HUES48 (cell line): ENCODE data around the gene FTL.

ENCODE experiments used
- H3K27ac ChIP-seq: one replicate; pipeline ENCODE4 v1.7.0; 2013; ENCODE audit warnings: low read depth, low read length, inconsistent platforms
- H3K27me3 ChIP-seq: 2 replicates; pipeline ENCODE4 v1.6.1; 2013; ENCODE audit warnings: mild to moderate bottlenecking, low read length; ENCODE audit not compliant: control insufficient read depth, insufficient read depth
- H3K36me3 ChIP-seq: 2 replicates; pipeline ENCODE4 v1.6.1; 2013; ENCODE audit warnings: low read length; ENCODE audit not compliant: control insufficient read depth, insufficient read depth
- H3K4me1 ChIP-seq: 2 replicates; pipeline ENCODE4 v1.6.1; 2013; ENCODE audit warnings: mild to moderate bottlenecking, low read length; ENCODE audit not compliant: control insufficient read depth, insufficient read depth
- H3K4me3 ChIP-seq: 2 replicates; pipeline ENCODE4 v1.5.1; 2013; ENCODE audit warnings: mild to moderate bottlenecking, low read depth, low read length
- H3K9ac ChIP-seq: 2 replicates; pipeline ENCODE4 v1.6.1; 2013; ENCODE audit warnings: mild to moderate bottlenecking, low read depth, low read length, moderate library complexity
- H3K9me3 ChIP-seq: 2 replicates; pipeline ENCODE4 v1.6.1; 2013; ENCODE audit warnings: low read length; ENCODE audit not compliant: control insufficient read depth, insufficient read depth

FTL gene

DNA sequence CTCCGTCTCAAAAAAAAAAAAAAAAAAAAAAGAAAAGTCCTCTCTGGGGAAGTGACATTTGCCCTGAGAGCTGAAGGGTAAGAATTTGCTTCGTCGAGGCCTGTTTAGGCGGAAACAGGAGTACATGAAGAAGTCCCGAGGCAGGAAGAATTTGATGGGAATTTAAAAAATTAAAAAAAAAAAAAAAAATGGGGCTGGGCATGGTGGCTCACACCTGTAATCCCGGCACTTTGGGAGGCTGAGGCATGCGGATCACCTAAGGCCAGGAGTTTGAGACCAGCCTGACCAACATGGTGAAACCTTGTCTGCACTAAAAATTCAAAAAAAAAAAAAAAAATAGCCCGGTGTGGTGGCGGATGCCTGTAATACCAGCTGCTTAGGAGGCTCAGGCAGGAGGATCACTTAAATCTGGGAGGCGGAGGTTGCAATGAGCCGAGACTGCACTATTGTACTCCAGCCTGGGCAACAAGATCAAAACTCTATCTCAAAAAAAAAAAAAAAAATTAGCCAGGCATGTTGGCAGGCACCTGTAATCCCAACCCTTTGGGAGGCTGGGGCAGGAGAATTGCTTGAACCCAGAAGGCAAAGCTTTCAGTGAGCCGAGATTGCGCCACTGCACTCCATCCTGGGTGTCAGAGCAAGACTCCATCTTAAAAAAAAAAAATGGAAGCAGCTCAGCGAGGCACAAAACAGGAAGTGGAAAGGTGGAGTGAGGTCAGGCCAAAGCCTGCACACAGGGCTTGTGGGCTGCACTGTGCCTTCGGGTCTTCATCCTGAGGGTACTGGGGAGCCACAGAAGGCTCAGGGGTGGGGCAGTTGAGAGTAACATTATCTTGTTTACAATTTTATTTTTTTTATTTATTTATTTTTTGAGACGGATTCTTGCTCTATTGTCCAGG is 5.5 kb upstream of the FTL start:
- Histone ChIP-seq H3K27me3 (no peaks in the 10 kb centered on the region), H3K27ac (no peak overlapping the region), H3K9ac (no peak overlapping the region), H3K4me3 (no peak overlapping the region), H3K9me3 (no peaks in the 10 kb centered on the region), H3K4me1 (peaks cover 20% of the 10 kb centered on the region), H3K36me3 (peaks cover 30% of the 10 kb centered on the region)

DNA sequence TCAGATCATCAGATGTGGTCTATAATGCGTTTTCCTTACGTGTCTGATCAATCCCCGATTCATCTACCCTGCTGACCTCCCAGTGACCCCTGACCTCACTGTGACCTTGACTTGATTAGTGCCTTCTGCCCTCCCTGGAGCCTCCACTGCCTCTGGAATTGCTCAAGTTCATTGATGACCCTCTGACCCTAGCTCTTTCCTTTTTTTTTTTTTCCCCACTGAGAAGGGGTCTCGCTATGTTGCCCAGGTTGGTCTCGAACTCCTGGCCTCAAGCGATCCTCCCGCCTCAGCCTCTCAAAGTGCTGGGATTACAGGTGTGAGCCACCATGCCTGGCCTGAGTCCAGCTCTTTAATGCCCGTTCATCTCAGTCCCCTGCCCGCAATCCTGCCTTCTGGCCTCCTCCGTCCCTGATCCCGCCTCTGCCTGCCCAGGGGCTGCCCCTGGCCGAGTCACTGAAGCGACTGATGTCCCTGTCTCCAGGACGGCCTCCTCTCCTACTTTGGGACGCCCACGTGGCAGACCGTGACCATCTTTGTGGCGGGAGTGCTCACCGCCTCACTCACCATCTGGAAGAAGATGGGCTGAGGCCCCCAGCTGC is 4.0 kb upstream of the FTL start:
- no peak overlapping the region for H3K4me3 ChIP-seq
- no peaks in the 10 kb centered on the region for H3K9me3 ChIP-seq
- peaks cover 27% of the 10 kb centered on the region for H3K36me3 ChIP-seq
- H3K27me3 ChIP-seq, result no peaks in the 10 kb centered on the region
- no peak overlapping the region for H3K27ac ChIP-seq
- H3K4me1 ChIP-seq, result peaks cover 17% of the 10 kb centered on the region
- no peak overlapping the region for H3K9ac ChIP-seq

GRCh38 chr19:48961673-48962028 is 3.5 kb upstream of the FTL start:
- H3K9ac ChIP-seq, result no peak overlapping the region
- H3K4me1 ChIP-seq, result peaks cover 19% of the 10 kb centered on the region
- H3K27me3 ChIP-seq, result no peaks in the 10 kb centered on the region
- H3K36me3 ChIP-seq, result peaks cover 27% of the 10 kb centered on the region
- no peak overlapping the region for H3K4me3 ChIP-seq
- no peaks in the 10 kb centered on the region for H3K9me3 ChIP-seq
- peak overlapping the region; percentile 42 for H3K27ac ChIP-seq

DNA sequence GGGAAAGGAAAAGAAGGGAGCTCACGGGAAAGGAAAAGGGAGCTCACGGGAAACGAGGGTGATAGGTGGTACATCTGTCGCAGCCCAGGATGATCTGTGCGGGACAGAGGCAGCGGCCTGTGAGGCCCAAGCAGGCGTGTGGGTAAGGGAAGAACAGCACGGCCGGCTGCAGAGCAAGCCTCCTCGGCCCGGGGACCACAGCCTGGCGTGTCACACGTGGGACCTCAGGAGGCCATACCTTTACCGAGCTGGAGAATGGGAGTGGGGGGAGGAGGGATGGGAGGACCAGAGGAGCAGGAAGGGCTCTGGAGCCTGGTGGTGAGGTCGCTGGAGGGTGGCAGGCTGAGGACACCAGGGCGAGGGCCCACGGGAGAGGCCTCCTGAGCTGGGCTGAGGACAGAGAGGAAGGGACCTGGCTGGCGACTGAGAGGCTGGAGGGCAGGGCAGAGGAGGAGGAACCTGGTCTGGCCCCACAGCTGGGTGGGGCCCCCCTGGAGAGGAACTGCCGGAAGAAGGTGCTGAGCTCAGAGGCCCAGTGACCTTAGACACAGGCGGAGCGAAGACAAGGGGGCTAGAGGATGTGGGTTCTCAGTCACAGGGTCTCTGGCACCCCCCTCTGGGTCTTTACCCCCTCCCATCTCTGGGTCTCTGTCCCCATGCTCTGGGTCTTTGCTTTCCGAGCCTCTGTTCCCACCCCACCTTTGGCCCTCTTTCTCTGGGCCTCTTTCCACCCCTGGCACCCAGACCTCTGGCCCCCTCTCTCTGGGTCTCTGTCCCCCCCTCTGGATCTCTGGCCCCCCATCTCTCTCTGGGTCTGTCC is 2.9 kb upstream of the FTL start:
- Histone ChIP-seq H3K36me3 (peaks cover 27% of the 10 kb centered on the region), H3K27me3 (no peaks in the 10 kb centered on the region), H3K27ac (peak overlapping the region; percentile 86), H3K4me1 (peaks cover 19% of the 10 kb centered on the region), H3K4me3 (no peak overlapping the region), H3K9ac (no peak overlapping the region; the same call in 1 of the 2 replicates), H3K9me3 (no peaks in the 10 kb centered on the region)

GRCh38 chr19:48962849-48963165 is 2.3 kb upstream of the FTL start:
- Histone ChIP-seq H3K27ac (peak overlapping the region; percentile 86), H3K27me3 (no peaks in the 10 kb centered on the region), H3K9me3 (no peaks in the 10 kb centered on the region), H3K4me3 (no peak overlapping the region), H3K9ac (no peak overlapping the region), H3K4me1 (peaks cover 19% of the 10 kb centered on the region), H3K36me3 (peaks cover 22% of the 10 kb centered on the region)

DNA sequence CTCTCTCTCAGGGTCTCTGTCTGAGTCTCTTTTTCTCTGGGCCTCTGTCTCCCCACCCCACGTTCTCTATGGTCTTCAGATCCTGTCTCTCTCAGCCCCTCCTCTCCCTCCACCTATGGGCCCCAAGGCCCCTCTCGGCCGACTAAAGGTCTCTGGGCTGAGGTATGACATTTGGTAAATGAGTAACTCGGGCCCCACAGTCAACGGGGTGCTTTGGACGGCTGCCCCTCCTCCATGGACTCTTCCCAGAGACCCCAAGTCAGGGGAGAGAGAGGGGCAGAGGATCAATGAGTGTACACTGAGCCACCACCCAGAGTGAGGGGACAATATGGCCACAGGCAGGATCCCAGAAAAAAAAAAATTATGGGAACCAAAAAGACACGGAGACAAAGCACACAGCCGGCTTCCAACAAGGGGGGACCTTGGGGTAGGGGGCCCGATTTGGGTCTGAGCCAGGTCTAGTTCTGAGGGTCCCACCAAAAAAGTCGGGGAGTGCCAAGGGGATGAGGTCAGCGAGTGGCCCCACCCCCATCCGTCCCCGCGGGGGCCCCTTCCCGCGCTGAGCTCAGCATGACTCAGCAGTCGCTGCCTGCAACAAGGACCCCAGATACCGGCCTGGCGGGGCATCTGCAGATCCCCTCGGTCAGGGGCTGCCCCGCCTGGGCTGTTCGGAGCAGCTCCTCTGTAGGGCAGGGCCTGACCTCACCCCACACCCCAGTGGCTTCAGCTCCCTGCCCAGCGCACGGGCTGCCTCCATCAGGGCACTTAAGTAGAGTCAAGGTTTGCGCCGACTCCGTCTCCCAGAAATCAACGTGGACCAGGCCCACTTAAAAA is 1.5 kb upstream of the FTL start:
- Histone ChIP-seq H3K27me3 (no peaks in the 10 kb centered on the region), H3K36me3 (peaks cover 20% of the 10 kb centered on the region)

DNA sequence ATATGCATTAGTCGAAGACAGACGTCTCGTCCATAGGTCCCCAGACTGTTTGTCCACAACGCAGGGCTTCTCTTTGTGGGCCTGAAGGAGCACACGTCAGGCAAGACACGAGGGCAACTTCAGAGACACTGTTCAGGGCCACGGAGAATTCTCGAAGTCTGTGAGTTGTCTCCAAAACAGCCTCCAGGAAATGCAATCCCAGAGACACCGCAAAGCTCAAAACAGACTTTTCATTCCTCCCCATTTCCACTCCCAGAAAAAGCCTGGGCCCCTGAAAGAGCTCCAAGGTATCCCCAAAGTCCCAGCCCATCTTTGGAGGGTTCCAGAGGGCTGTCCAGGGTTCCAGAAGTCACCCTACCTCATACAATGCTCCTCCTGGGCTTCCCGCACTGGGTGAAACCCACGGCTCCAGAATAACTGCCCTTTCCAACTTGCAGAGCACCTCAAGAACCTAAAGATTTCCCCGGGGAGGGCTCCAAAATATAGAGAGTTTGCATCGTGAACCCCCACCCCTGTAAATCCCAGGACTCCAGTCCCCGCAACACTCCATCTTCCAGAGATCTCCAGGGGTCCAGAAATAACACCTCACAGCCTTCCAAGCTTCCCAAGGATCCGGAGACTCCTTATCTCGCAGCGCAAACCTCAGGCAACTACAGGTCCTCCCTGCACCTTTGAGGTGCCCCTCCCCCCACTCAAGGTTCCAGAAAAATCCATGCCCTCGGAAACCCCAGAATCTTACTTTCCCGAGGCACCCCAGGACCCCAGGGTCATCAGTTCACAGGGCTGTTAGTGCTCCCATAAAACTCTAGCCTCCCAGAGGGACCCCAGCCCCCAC is 687 bp upstream of the FTL start:
- H3K9me3 ChIP-seq, result no peaks in the 10 kb centered on the region
- peaks cover 25% of the 10 kb centered on the region for H3K36me3 ChIP-seq
- peak overlapping the region; percentile 86 for H3K27ac ChIP-seq
- no peaks in the 10 kb centered on the region for H3K27me3 ChIP-seq
- H3K4me1 ChIP-seq, result peaks cover 19% of the 10 kb centered on the region
- peak overlapping the region; percentile 79 for H3K9ac ChIP-seq
- peak overlapping the region; percentile 41 for H3K4me3 ChIP-seq

More for the DNA sequence above, 1.5 kb upstream of the FTL start:
- peaks cover 19% of the 10 kb centered on the region for H3K4me1 ChIP-seq
- H3K4me3 ChIP-seq, result peak overlapping the region; percentile 41
- no peaks in the 10 kb centered on the region for H3K9me3 ChIP-seq
- peak overlapping the region; percentile 79 for H3K9ac ChIP-seq
- H3K27ac ChIP-seq, result peak overlapping the region; percentile 86

DNA sequence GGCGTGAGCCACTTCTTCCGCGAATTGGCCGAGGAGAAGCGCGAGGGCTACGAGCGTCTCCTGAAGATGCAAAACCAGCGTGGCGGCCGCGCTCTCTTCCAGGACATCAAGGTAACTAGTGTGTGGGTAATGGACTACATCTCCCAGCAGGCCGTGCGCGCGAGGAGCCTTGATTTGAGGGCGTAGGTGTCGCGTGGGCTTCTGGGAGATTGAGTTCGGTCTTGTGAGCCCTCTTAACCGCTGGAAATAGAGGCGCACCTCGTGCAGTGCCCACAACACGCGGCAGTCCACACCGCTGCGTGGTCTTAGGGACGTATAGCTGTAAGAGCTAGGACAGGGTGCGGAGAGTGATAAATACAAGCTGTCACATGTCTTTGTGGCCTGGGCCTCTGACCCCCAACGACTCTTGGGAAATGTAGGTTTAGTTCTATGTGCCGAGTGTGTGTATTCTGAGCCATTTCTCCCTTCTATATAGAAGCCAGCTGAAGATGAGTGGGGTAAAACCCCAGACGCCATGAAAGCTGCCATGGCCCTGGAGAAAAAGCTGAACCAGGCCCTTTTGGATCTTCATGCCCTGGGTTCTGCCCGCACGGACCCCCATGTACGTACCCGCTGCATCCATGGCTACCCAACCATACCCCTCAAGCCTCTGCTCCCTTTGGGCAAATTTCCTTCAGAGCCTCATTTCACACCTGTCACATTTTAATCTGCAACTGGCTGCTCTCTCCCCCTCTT is 864 bp downstream of the FTL start:
- Histone ChIP-seq H3K27me3 (no peaks in the 10 kb centered on the region), H3K4me3 (peak overlapping the region; percentile 95), H3K27ac (peak overlapping the region; percentile 87), H3K4me1 (peaks cover 19% of the 10 kb centered on the region), H3K9me3 (no peaks in the 10 kb centered on the region), H3K9ac (peak overlapping the region; percentile 90), H3K36me3 (peaks cover 38% of the 10 kb centered on the region)

DNA sequence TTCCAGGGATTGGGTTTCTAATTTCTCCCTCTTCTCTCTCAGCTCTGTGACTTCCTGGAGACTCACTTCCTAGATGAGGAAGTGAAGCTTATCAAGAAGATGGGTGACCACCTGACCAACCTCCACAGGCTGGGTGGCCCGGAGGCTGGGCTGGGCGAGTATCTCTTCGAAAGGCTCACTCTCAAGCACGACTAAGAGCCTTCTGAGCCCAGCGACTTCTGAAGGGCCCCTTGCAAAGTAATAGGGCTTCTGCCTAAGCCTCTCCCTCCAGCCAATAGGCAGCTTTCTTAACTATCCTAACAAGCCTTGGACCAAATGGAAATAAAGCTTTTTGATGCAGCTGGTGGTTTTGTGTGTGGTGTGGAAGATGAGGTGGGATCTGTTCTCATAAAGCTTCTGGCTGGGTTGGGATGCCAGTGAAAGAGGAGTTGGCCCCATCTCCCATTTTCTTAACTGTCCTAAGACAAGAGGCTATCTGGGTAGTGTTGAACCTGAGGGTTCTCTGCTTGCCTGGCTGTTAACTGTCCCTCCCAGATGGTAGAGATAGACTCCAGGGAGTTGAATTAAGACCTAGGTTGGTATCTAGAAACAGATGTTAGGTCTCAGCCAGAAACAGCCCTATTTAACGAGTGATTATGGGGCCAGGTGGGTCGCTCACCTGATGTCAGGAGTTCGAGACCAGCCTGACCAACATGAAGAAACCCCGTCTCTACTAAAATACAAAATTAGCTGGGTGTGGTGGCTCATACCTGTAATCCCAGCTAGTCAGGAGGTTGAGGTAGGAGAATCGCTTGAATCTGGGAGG is 1.6 kb downstream of the FTL start:
- no peaks in the 10 kb centered on the region for H3K27me3 ChIP-seq
- H3K27ac ChIP-seq, result peak overlapping the region; percentile 87
- 0 out of 2 replicates have a peak overlapping the region, but pooled peaks have one; percentile 90 for H3K9ac ChIP-seq
- H3K4me3 ChIP-seq, result peak overlapping the region; percentile 95
- H3K4me1 ChIP-seq, result peaks cover 19% of the 10 kb centered on the region
- no peaks in the 10 kb centered on the region for H3K9me3 ChIP-seq
- H3K36me3 ChIP-seq, result peaks cover 38% of the 10 kb centered on the region
